HepG2 (cell line): ENCODE measurements around the gene ABHD2. TPM values are rescaled to one million over a fixed set of nuclear protein-coding genes. Genes with fewer than 3 reads are reported as not detected.

Experiments
- ATAC-seq: fragments of 200-7000 bp; cut with Tn5 transposase; 3 replicates; pipeline ENCODE4 v1.9.1; 2020; ENCODE audit warnings: mild to moderate bottlenecking, moderate library complexity
- BruUV-seq: library from RNA; stranded (reverse); fragments of 400-500 nt; replicated peaks from 2 replicates; lab custom pipeline; 2021; lab: Mats Ljungman, UMichigan
- CTCF ChIA-PET: fragments of 300-600 bp; formaldehyde crosslinking; extraction: SDS; loops from one replicate; lab custom pipeline; 2021; ENCODE audit warnings: low total read pairs, inconsistent platforms, low intra/inter-chr PET ratio; lab: Yijun Ruan, JAX
- POLR2A ChIA-PET: fragments of 350-600 bp; sonication (Branson Sonifier 250); formaldehyde crosslinking; loops from one replicate; lab custom pipeline; 2020; ENCODE audit warnings: antibody characterized with exemption, inconsistent platforms; lab: Yijun Ruan, JAX
- DNase-seq: peaks from one replicate; pipeline ENCODE4 v3.0.0-alpha.2; 2015; ENCODE audit warnings: low spot score
- FAIRE-seq: peaks from 3 replicates; lab custom pipeline; 2011; peaks lifted over from hg19 to GRCh38; lab: Jason Lieb, UNC
- H2AFZ ChIP-seq: one replicate; pipeline ENCODE4 v1.6.1; 2011; ENCODE audit warnings: low read length, inconsistent platforms
- H3K27ac ChIP-seq: fragments of 300-600 bp; 3 replicates; pipeline ENCODE4 v1.8.0; 2011; ENCODE audit warnings: mixed run types, mild to moderate bottlenecking, mixed read lengths, low read length, inconsistent platforms; ENCODE audit not compliant: insufficient read depth; ENCODE audit errors: extremely low read length
- H3K27me3 ChIP-seq, 2 experiments: fragments of 200-600 bp in 1 of 2; 2 replicates in 1 of 2; 3 replicates in 1 of 2; pipeline versions ENCODE4 v1.6.0 to v1.8.0; 2011; ENCODE audit warnings: low read length in 2 of 2, mild to moderate bottlenecking in 2 of 2, moderate library complexity in 2 of 2, inconsistent platforms in 1 of 2; ENCODE audit not compliant: insufficient read depth in 2 of 2, control insufficient read depth in 1 of 2
- H3K36me3 ChIP-seq, 2 experiments: fragments of 200-600 bp in 1 of 2; replicated peaks in 1 of 2; 2 replicates in 1 of 2; 3 replicates in 1 of 2; pipeline versions ENCODE4 v1.5.1 to v1.8.0; 2011; ENCODE audit warnings: low read length in 2 of 2, inconsistent platforms in 1 of 2; ENCODE audit not compliant: insufficient read depth in 2 of 2, control insufficient read depth in 1 of 2
- H3K4me1 ChIP-seq: 2 replicates; pipeline ENCODE4 v1.5.1; 2012; ENCODE audit warnings: low read length, inconsistent platforms; ENCODE audit not compliant: insufficient read depth
- H3K4me2 ChIP-seq: 2 replicates; pipeline ENCODE4 v1.6.0; 2011; ENCODE audit warnings: low read depth, low read length, inconsistent platforms
- H3K4me3 ChIP-seq, 3 experiments: fragments of 200-600 bp in 1 of 3; sonication (generic), shearing (Covaris generic) in 1 of 3; replicated peaks in 1 of 3; 2 replicates each; pipeline ENCODE4 v1.5.1; 2011 to 2016; ENCODE audit warnings: low read length in 3 of 3, inconsistent platforms in 2 of 3, low read depth in 2 of 3, mild to moderate bottlenecking in 2 of 3, control low read depth in 1 of 3, mixed read lengths in 1 of 3; ENCODE audit not compliant: insufficient read depth in 1 of 3
- H3K79me2 ChIP-seq: one replicate; pipeline ENCODE4 v1.6.1; 2011; ENCODE audit warnings: low read length, inconsistent platforms; ENCODE audit not compliant: insufficient read depth
- H3K9ac ChIP-seq: 2 replicates; pipeline ENCODE4 v1.6.0; 2011; ENCODE audit warnings: mild to moderate bottlenecking, low read depth, low read length, inconsistent platforms; ENCODE audit not compliant: insufficient read depth
- H3K9me3 ChIP-seq: 2 replicates; pipeline ENCODE4 v1.5.1; 2012; ENCODE audit warnings: mild to moderate bottlenecking, low read length
- H4K20me1 ChIP-seq: 2 replicates; pipeline ENCODE4 v1.6.0; 2011; ENCODE audit warnings: inconsistent platforms, mild to moderate bottlenecking, low read length, moderate library complexity; ENCODE audit not compliant: insufficient read depth
- FIP1L1 ChIP-seq: fragments of 200-400 bp; formaldehyde crosslinking; IDR thresholded peaks from 2 replicates; pipeline ENCODE4 v1.6.1; 2018; ENCODE audit warnings: low read depth, mild to moderate bottlenecking, low read length, moderate library complexity, borderline replicate concordance; ENCODE audit not compliant: insufficient read depth
- FOXO1 ChIP-seq: sonication (generic); formaldehyde crosslinking; IDR thresholded peaks from 2 replicates; pipeline ENCODE4 v1.4.0; 2020; ENCODE audit warnings: missing genetic modification reagents
- HOXA7 ChIP-seq: sonication (generic); formaldehyde crosslinking; IDR thresholded peaks from 2 replicates; pipeline ENCODE4 v1.8.1; 2022; ENCODE audit warnings: mild to moderate bottlenecking, missing genetic modification reagents, moderate library complexity
- NFKBIZ ChIP-seq: IDR thresholded peaks from 2 replicates; pipeline ENCODE4 v1.6.1; 2018; ENCODE audit warnings: missing genetic modification reagents, missing compliant biosample characterization
- PRDM10 ChIP-seq: sonication (generic); formaldehyde crosslinking; IDR thresholded peaks from 2 replicates; pipeline ENCODE4 v1.4.0; 2020; ENCODE audit warnings: low read depth, missing genetic modification reagents
- PRPF4 ChIP-seq: fragments of 200-400 bp; formaldehyde crosslinking; IDR thresholded peaks from 2 replicates; pipeline ENCODE4 v1.6.1; 2016; ENCODE audit warnings: low read length, low read depth; ENCODE audit not compliant: poor library complexity, severe bottlenecking
- SIX4 ChIP-seq: sonication (generic); formaldehyde crosslinking; IDR thresholded peaks from 2 replicates; pipeline ENCODE4 v1.4.0; 2020; ENCODE audit warnings: missing genetic modification reagents
- SMAD1 ChIP-seq: sonication (generic); formaldehyde crosslinking; IDR thresholded peaks from 2 replicates; pipeline ENCODE4 v1.4.0; 2020; ENCODE audit warnings: missing genetic modification reagents, low read depth, mild to moderate bottlenecking, borderline replicate concordance
- SNAI1 ChIP-seq: sonication (generic); formaldehyde crosslinking; IDR thresholded peaks from 2 replicates; pipeline ENCODE4 v1.5.0; 2020; ENCODE audit warnings: mild to moderate bottlenecking, missing genetic modification reagents, borderline replicate concordance
- ZNF24 ChIP-seq: fragments of 450-650 bp; IDR thresholded peaks from 2 replicates; pipeline ENCODE4 v1.6.1; 2017; ENCODE audit warnings: antibody characterized with exemption, mild to moderate bottlenecking
- ZNF33A ChIP-seq: sonication (generic); formaldehyde crosslinking; IDR thresholded peaks from 2 replicates; pipeline ENCODE4 v1.5.1; 2020; ENCODE audit warnings: missing genetic modification reagents, mild to moderate bottlenecking, moderate library complexity, borderline replicate concordance
- ZNF7 ChIP-seq: IDR thresholded peaks from 2 replicates; pipeline ENCODE4 v1.6.1; 2016; ENCODE audit warnings: missing biosample characterization, missing genetic modification reagents
- ZNF879 ChIP-seq: sonication (generic); formaldehyde crosslinking; IDR thresholded peaks from 2 replicates; pipeline ENCODE4 v1.8.1; 2023; ENCODE audit warnings: missing genetic modification reagents
- ZSCAN29 ChIP-seq: sonication (generic); formaldehyde crosslinking; conservative IDR thresholded peaks from 2 replicates; pipeline ENCODE4 v1.4.0; 2020; ENCODE audit warnings: mild to moderate bottlenecking, missing genetic modification reagents
- WGBS: methylation state at CpG from one replicate; pipeline ENCODE4 v1.1.6; 2017; ENCODE audit warnings: low lambda C conversion rate; 5-methylcytosine and 5-hydroxymethylcytosine counted together
- in situ Hi-C: cut with HindIII; loops from 2 replicates; pipeline ENCODE4 v1.10.0; 2017; ENCODE audit warnings: low pct_unique_long_range_greater_than_20kb; ENCODE audit not compliant: extremely low pct_ligation_motif_present
- intact Hi-C: fragments of 100-400 bp; cut with micrococcal nuclease; formaldehyde crosslinking; loops from one replicate; pipeline ENCODE4 v1.10.0; 2022; ENCODE audit not compliant: unreplicated experiment
- polyA plus RNA-seq, 8 experiments: library from polyadenylated mRNA; depleted of rRNA in 3 of 8; stranded (reverse) in 7 of 8; unstranded in 1 of 8; fragments of >200 nt; fragmentation: Illumina TruSeq in 4 of 8; extraction: Trizol in 4 of 8; gene quantifications; 2 replicates each; pipeline versions ENCODE4 v1.2.1 to v1.2.3, GENCODE V29; 2011 to 2016; ENCODE audit warnings: low read depth in 4 of 8, missing spikeins in 1 of 8, mixed read lengths in 1 of 8; ENCODE audit not compliant: insufficient read depth in 1 of 8
- total RNA-seq, 5 experiments: library from RNA; depleted of rRNA; stranded (reverse); fragments of >200 nt; fragmentation: Illumina TruSeq; extraction: Trizol; gene quantifications; 2 replicates each; pipeline ENCODE4 v1.2.3, GENCODE V29; 2016; ENCODE audit warnings: low read depth in 1 of 5

Gene ABHD2
- total and polyA plus RNA-seq, 2 of the 13 experiments (the other 11 are each of a cell fraction or from before 2014, with no cell fraction given): 14.8 to 22.4 TPM

- ChIA-PET POLR2A (interaction anchor here (0.7 to 2.2 kb wide), 5 partner anchors 10 to 53 kb away, joined by 3 to 13 read pairs (median 4); partner anchors contain the start of gene ABHD2), CTCF (no interaction called here)
- Histone ChIP-seq H3K4me1 (peaks cover 100% of the 10 kb centered on the region), H3K4me2 (no peak overlapping the region), H3K4me3 (no peak overlapping the region), H4K20me1 (no peaks in the 10 kb centered on the region), H3K27me3 (no peaks in the 10 kb centered on the region), H2AFZ (no peak overlapping the region), H3K9ac (no peak overlapping the region), H3K79me2 (no peaks in the 10 kb centered on the region), H3K27ac (peak overlapping the region; percentile 90), H3K9me3 (no peaks in the 10 kb centered on the region), H3K36me3 (peaks cover 0 to 13% of the 10 kb centered on the region in 2 experiments; a peak in 4 of 5 replicates)
- FAIRE-seq (no peak), DNase-seq (no peak), ATAC-seq (no peak)
- in situ Hi-C loops: no loop called here
- no TSS peak for BruUV-seq
- no peak for TF ChIP-seq FIP1L1
- TF ChIP-seq NFKBIZ (CRISPR knock-in tag): no peak
- TF ChIP-seq ZNF7 (CRISPR knock-in tag): no peak
- TF ChIP-seq HOXA7: no peak
- no peak for TF ChIP-seq FOXO1 (CRISPR knock-in tag)
- TF ChIP-seq SNAI1 (CRISPR knock-in tag): no peak
- no peak for TF ChIP-seq SMAD1 (CRISPR knock-in tag)
- TF ChIP-seq ZSCAN29 (CRISPR knock-in tag): no peak
- TF ChIP-seq PRPF4: no peak
- no peak for TF ChIP-seq ZNF24
- no peak for TF ChIP-seq ZNF879
- no peak for TF ChIP-seq PRDM10 (CRISPR knock-in tag)
- no peak for TF ChIP-seq SIX4 (CRISPR knock-in tag)
- TF ChIP-seq ZNF33A (CRISPR knock-in tag): no peak
- WGBS: 98% methylated on average over 4 of the region's 4 CpGs
- intact Hi-C loops: no loop called here
Observed at GRCh38 chr15:89122505-89123180, 34.4 kb downstream of the ABHD2 start.
